Esophagus squamous epithelium (tissue), 5 donors: ENCODE data around the gene DPH6. TPM values are rescaled to one million over a fixed set of nuclear protein-coding genes. Genes with fewer than 3 reads are reported as not detected.

Source experiments
- DNase-seq: peaks from one replicate; lab custom pipeline; 2025; lab: John Stamatoyannopoulos, UW
- H3K27ac ChIP-seq, 4 donors: fragments of 200-600 bp; sonication (generic); one replicate each; pipeline ENCODE4 v1.5.1; 2016 to 2019; ENCODE audit warnings: mild to moderate bottlenecking in 1 of 4
- H3K27me3 ChIP-seq, 4 donors: fragments of 200-600 bp; sonication (generic); 1 replicate in 3 of 4; 2 replicates in 1 of 4; pipeline versions ENCODE4 v1.5.1 to v1.6.0; 2017 to 2021; ENCODE audit warnings: antibody characterized with exemption in 1 of 4
- H3K36me3 ChIP-seq, 3 donors: fragments of 200-600 bp; sonication (generic); one replicate each; pipeline ENCODE4 v1.5.1; 2016 to 2019
- H3K4me1 ChIP-seq, 3 donors: fragments of 200-600 bp; sonication (generic); one replicate each; pipeline ENCODE4 v1.5.1; 2017 to 2019
- H3K4me3 ChIP-seq, 4 donors: fragments of 200-600 bp; sonication (generic); 1 replicate in 3 of 4; 2 replicates in 1 of 4; pipeline ENCODE4 v1.5.1; 2016 to 2019; ENCODE audit warnings: mild to moderate bottlenecking in 2 of 4, moderate library complexity in 1 of 4
- H3K9me3 ChIP-seq, 3 donors: fragments of 200-600 bp; sonication (generic); one replicate each; pipeline ENCODE4 v1.5.1; 2016 to 2019
- POLR2A ChIP-seq, 4 donors: fragments of 450-650 bp; IDR thresholded peaks; one replicate each; pipeline ENCODE4 v1.6.1; 2017; ENCODE audit warnings: antibody characterized with exemption in 4 of 4, mild to moderate bottlenecking in 4 of 4, moderate library complexity in 3 of 4
- WGBS, 2 donors: methylation state at CpG; one replicate each; pipeline ENCODE4 v1.1.5; 2018; 5-methylcytosine and 5-hydroxymethylcytosine counted together
- intact Hi-C: fragments of 100-400 bp; cut with DNase I; formaldehyde crosslinking; loops from one replicate; pipeline ENCODE4 v1.15.0; 2022
- total RNA-seq, 4 donors: library from RNA; depleted of rRNA; stranded (reverse); fragments of >200 nt; gene quantifications; one replicate each; pipeline ENCODE4 v1.1.0, GENCODE V29; 2016
- TF ChIP-seq, protein P1 (sequence below), 6 experiments: fragments of 450-650 bp in 4 of 6; fragments of 200-600 bp in 2 of 6; sonication (generic) in 2 of 6; IDR thresholded peaks; one replicate each; pipeline ENCODE4 v1.5.1; 2016 to 2019; ENCODE audit warnings: antibody characterized with exemption in 6 of 6, mild to moderate bottlenecking in 4 of 6, moderate library complexity in 4 of 6
- donor health status: DM: yes; HTN: yes; CAD: no.

Gene DPH6
- total RNA-seq, 4 donors from 2014 or later = 8.8 to 21.4 (median 11.2) TPM

DNA sequence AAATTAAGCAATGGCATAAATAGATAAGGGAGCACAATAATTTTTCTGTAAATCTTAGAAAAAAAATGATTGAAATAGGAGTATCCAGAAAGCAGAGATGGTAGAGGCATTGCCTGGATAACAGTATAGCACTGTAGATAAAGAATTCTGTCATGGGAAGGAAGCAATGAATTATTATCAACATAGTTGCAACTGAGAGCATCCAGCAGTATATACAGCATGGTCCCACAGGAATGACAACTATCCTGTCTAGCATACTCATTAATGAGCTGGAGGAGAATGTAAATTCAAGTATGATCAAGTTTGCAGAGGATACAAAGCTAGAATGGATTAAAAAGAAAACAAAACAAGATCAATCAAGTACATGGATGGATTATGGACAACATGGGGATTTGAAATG, 90.8 kb downstream of the DPH6 start:
- TF ChIP-seq, protein P1, sequence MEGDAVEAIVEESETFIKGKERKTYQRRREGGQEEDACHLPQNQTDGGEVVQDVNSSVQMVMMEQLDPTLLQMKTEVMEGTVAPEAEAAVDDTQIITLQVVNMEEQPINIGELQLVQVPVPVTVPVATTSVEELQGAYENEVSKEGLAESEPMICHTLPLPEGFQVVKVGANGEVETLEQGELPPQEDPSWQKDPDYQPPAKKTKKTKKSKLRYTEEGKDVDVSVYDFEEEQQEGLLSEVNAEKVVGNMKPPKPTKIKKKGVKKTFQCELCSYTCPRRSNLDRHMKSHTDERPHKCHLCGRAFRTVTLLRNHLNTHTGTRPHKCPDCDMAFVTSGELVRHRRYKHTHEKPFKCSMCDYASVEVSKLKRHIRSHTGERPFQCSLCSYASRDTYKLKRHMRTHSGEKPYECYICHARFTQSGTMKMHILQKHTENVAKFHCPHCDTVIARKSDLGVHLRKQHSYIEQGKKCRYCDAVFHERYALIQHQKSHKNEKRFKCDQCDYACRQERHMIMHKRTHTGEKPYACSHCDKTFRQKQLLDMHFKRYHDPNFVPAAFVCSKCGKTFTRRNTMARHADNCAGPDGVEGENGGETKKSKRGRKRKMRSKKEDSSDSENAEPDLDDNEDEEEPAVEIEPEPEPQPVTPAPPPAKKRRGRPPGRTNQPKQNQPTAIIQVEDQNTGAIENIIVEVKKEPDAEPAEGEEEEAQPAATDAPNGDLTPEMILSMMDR (IDR thresholded peaks at IDR 0.05) = no peak
- TF ChIP-seq POLR2A (IDR thresholded peaks at IDR 0.05) = no peak
- H3K36me3 ChIP-seq = no peaks in the 10 kb centered on the region
- intact Hi-C loops = no loop called here
- no peak overlapping the region for H3K4me3 ChIP-seq
- H3K27me3 ChIP-seq = no peaks in the 10 kb centered on the region
- no peak for DNase-seq
- no peak overlapping the region for H3K27ac ChIP-seq
- peaks cover 0 to 6% (median 0%) of the 10 kb centered on the region in 3 donors for H3K4me1 ChIP-seq
- no peaks in the 10 kb centered on the region for H3K9me3 ChIP-seq

DNA sequence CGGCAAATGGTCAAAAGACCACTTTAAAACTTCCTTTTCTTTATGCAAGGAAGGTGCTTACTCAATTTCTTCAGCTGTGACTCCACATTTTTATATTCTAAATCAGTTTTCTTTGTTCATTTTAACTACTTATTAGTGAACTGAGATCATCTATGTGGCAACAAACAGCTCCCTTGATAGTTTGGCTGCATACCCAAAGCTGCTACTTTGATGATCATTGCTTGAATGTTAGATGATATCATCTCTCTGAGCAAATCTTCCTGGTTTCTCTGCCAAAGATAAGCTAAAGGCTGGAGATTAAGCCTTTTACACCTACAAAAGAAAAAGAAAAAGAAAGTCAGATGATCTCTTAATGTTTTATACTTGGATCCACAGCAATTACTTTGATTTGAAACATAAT, 95.5 kb downstream of the DPH6 start:
- 48 to 63% methylated on average over 1 of the region's 1 CpG for WGBS, 2 donors
- Histone ChIP-seq H3K27ac (no peak overlapping the region), H3K36me3 (no peaks in the 10 kb centered on the region), H3K4me3 (no peak overlapping the region), H3K9me3 (no peaks in the 10 kb centered on the region), H3K27me3 (no peaks in the 10 kb centered on the region), H3K4me1 (peaks cover 0 to 7% (median 0%) of the 10 kb centered on the region in 3 donors)
- no peak for TF ChIP-seq POLR2A (IDR thresholded peaks at IDR 0.05)
- TF ChIP-seq, protein P1 (IDR thresholded peaks at IDR 0.05) = no peak
- intact Hi-C loops = no loop called here
- no peak for DNase-seq

DNA sequence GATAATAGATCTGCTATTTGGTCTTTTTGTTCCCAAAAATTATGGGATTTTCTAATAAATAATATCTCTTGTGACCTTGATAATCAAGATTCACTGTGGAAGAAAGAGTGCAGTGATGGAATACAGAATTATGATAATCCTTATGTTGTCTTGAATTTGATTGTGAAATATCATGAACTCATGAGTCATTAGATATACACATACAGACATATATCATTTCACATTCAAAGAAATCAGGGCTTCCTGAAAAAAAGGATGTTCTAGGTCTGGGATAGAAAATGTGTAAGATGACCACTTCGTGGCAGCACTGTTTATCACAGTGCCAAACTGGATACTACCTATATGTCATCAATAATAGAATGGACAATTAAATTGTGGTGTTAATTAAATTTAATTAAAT, 97.7 kb downstream of the DPH6 start:
- 48 to 50% methylated on average over 1 of the region's 1 CpG for WGBS, 2 donors
- intact Hi-C loops = loop anchor here (10.0 kb wide), 1 partner anchor 153 kb away; no protein-coding TSS in a partner anchor
- peaks cover 0 to 7% (median 0%) of the 10 kb centered on the region in 3 donors for H3K4me1 ChIP-seq
- H3K36me3 ChIP-seq = no peaks in the 10 kb centered on the region
- DNase-seq = no peak
- no peak overlapping the region for H3K4me3 ChIP-seq
- H3K27ac ChIP-seq = no peak overlapping the region
- H3K9me3 ChIP-seq = no peaks in the 10 kb centered on the region
- H3K27me3 ChIP-seq = no peaks in the 10 kb centered on the region
- TF ChIP-seq, protein P1 (IDR thresholded peaks at IDR 0.05) = no peak
- TF ChIP-seq POLR2A (IDR thresholded peaks at IDR 0.05) = no peak

DNA sequence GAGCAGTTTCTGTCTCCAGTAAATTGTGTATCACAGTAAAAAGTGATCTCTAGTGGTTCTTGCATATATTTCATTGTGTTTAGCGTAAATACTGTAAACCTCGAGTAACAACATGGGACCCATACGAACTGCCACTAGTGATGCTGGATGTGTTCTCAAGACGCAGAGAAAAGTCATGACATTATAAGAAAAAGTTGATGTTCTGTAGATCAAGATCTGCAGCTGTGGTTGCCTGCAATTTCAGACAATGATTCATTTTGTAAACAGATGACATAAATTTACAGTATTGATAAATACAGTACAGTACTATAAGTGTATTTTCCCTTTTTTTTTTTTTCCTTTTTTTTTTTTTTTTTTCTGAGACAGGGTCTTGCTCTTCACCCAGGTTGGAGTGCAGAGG, 100.1 kb downstream of the DPH6 start:
- intact Hi-C loops = loop anchor here (10.0 kb wide), 1 partner anchor 151 kb away; no protein-coding TSS in a partner anchor
- Histone ChIP-seq H3K36me3 (no peaks in the 10 kb centered on the region), H3K9me3 (no peaks in the 10 kb centered on the region), H3K4me3 (no peak overlapping the region), H3K4me1 (peaks cover 0 to 7% (median 0%) of the 10 kb centered on the region in 3 donors), H3K27ac (no peak overlapping the region), H3K27me3 (no peaks in the 10 kb centered on the region)
- 75 to 77% methylated on average over 4 of the region's 4 CpGs for WGBS, 2 donors
- no peak for DNase-seq
- no peak for TF ChIP-seq POLR2A (IDR thresholded peaks at IDR 0.05)
- TF ChIP-seq, protein P1 (IDR thresholded peaks at IDR 0.05) = no peak

DNA sequence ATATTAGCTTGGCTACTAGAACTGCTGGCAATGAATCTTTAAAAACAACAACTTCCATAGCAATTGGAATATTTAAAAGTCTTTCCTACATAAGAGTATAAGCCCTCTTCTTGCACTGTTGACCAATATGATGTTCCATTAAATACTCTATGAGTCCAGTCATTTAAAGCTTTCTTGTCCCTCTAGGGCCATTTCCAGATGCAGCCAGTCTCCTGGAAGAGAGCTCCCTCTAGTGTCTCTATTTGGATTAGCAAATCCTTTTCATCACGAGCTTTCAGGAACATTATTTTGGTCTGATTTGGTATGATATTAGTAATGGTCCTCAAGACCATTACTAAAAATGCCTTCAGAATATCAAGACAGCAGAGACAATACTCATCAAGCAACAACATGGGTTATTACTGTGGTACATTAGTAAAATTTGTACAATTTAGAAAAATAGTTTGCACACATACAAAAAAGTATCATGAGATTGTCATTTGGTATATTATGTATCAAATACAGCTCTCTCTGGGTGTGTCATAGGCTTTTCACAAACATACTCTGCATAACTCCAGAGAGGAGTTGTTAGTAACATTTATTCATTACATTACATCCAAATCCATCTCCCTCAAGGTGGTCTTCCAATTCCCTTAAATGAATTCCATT, 101.3 kb downstream of the DPH6 start:
- intact Hi-C loops = loop anchor here (10.0 kb wide), 1 partner anchor 150 kb away; no protein-coding TSS in a partner anchor
- H3K4me1 ChIP-seq = no peaks in the 10 kb centered on the region
- WGBS, 2 donors = 0 to 29% methylated on average over 1 of the region's 1 CpG
- no peak for DNase-seq
- H3K27me3 ChIP-seq = no peaks in the 10 kb centered on the region
- H3K9me3 ChIP-seq = no peaks in the 10 kb centered on the region
- no peak overlapping the region for H3K4me3 ChIP-seq
- H3K36me3 ChIP-seq = no peaks in the 10 kb centered on the region
- H3K27ac ChIP-seq = no peak overlapping the region
- TF ChIP-seq, protein P1 (IDR thresholded peaks at IDR 0.05) = peak in 5 of 6 experiments; percentile 43 to 70 (median 66)
- TF ChIP-seq POLR2A (IDR thresholded peaks at IDR 0.05) = no peak
